ENCODE results near the gene RMND5B.
"Not testable (repeated sequence)": the region's sequence is repeated elsewhere in the genome, so short reads cannot be mapped to it uniquely, and the experiment has no call there.

Gene RMND5B

GRCh38 chr5:178127300-178128009 lies 3.4 kb upstream of the RMND5B start:
- in situ Hi-C loops (cut with HindIII; ENCODE audit: low sequenced_read_pairs): not testable (repeated sequence)

GRCh38 chr5:178129296-178129695 lies 1.5 kb upstream of the RMND5B start:
- in situ Hi-C loops (cut with HindIII; ENCODE audit: low sequenced_read_pairs): no loop called here

GRCh38 chr5:178130234-178130575 lies 609 bp upstream of the RMND5B start:
- in situ Hi-C loops (cut with HindIII; ENCODE audit: low sequenced_read_pairs): not testable (repeated sequence)

GRCh38 chr5:178131446-178131996 lies 707 bp downstream of the RMND5B start:
- in situ Hi-C loops (cut with HindIII; ENCODE audit: low sequenced_read_pairs): no loop called here

- in situ Hi-C loops (cut with HindIII; ENCODE audit: low sequenced_read_pairs): no loop called here
These were observed 6.2 kb downstream of the RMND5B start for GRCh38 chr5:178136990-178137389.

GRCh38 chr5:178137991-178138390 lies 7.2 kb downstream of the RMND5B start:
- in situ Hi-C loops (cut with HindIII; ENCODE audit: low sequenced_read_pairs): no loop called here

GRCh38 chr5:178141550-178141949 lies 10.7 kb downstream of the RMND5B start:
- in situ Hi-C loops (cut with HindIII; ENCODE audit: low sequenced_read_pairs): no loop called here

GRCh38 chr5:178142642-178143041 lies 11.8 kb downstream of the RMND5B start:
- in situ Hi-C loops (cut with HindIII; ENCODE audit: low sequenced_read_pairs): no loop called here

- in situ Hi-C loops (cut with HindIII; ENCODE audit: low sequenced_read_pairs): no loop called here
These were observed 12.4 kb downstream of the RMND5B start for GRCh38 chr5:178143246-178143645.

- in situ Hi-C loops (cut with HindIII; ENCODE audit: low sequenced_read_pairs): no loop called here
These were observed 13.1 kb downstream of the RMND5B start for GRCh38 chr5:178143901-178144300.

- in situ Hi-C loops (cut with HindIII; ENCODE audit: low sequenced_read_pairs): no loop called here
These were observed 15.4 kb downstream of the RMND5B start for GRCh38 chr5:178145965-178146820.

- in situ Hi-C loops (cut with HindIII; ENCODE audit: low sequenced_read_pairs): no loop called here
These were observed 16.6 kb downstream of the RMND5B start for GRCh38 chr5:178147406-178147805.

- in situ Hi-C loops (cut with HindIII; ENCODE audit: low sequenced_read_pairs): no loop called here
These were observed 18.6 kb downstream of the RMND5B start for GRCh38 chr5:178149199-178149932.

GRCh38 chr5:178150977-178151734 lies 20.3 kb downstream of the RMND5B start:
- in situ Hi-C loops (cut with HindIII; ENCODE audit: low sequenced_read_pairs): no loop called here

GRCh38 chr5:178152491-178153444 lies 22.0 kb downstream of the RMND5B start:
- in situ Hi-C loops (cut with HindIII; ENCODE audit: low sequenced_read_pairs): no loop called here

GRCh38 chr5:178153530-178154340 lies 22.9 kb downstream of the RMND5B start, which contains the start of gene NHP2:
Gene NHP2 (minus strand): TSS chr5:178153885. CDS start chr5:178153817, 68 bp downstream.
- in situ Hi-C loops (cut with HindIII; ENCODE audit: low sequenced_read_pairs): no loop called here

GRCh38 chr5:178155065-178155464 lies 24.3 kb downstream of the RMND5B start:
- in situ Hi-C loops (cut with HindIII; ENCODE audit: low sequenced_read_pairs): no loop called here

- in situ Hi-C loops (cut with HindIII; ENCODE audit: low sequenced_read_pairs): no loop called here
These were observed 29.4 kb downstream of the RMND5B start for GRCh38 chr5:178160176-178160575.
